HG03439 (cell line): ENCODE data around the gene KLHL18.
"Not testable (repeated sequence)": the region's sequence is repeated elsewhere in the genome, so short reads cannot be mapped to it uniquely, and the experiment has no call there.

Experiments
- ATAC-seq: cut with Tn5 transposase; IDR thresholded peaks from one replicate; pipeline ENCODE4 v1.9.1; 2021; ENCODE audit warnings: mild to moderate bottlenecking, moderate library complexity; ENCODE audit not compliant: unreplicated experiment

Gene KLHL18

GRCh38 chr3:47310391-47310790 lies 27.6 kb downstream of the KLHL18 start:
- no peak for ATAC-seq

- no peak for ATAC-seq
These were observed 30.8 kb downstream of the KLHL18 start for GRCh38 chr3:47313341-47314055.

DNA sequence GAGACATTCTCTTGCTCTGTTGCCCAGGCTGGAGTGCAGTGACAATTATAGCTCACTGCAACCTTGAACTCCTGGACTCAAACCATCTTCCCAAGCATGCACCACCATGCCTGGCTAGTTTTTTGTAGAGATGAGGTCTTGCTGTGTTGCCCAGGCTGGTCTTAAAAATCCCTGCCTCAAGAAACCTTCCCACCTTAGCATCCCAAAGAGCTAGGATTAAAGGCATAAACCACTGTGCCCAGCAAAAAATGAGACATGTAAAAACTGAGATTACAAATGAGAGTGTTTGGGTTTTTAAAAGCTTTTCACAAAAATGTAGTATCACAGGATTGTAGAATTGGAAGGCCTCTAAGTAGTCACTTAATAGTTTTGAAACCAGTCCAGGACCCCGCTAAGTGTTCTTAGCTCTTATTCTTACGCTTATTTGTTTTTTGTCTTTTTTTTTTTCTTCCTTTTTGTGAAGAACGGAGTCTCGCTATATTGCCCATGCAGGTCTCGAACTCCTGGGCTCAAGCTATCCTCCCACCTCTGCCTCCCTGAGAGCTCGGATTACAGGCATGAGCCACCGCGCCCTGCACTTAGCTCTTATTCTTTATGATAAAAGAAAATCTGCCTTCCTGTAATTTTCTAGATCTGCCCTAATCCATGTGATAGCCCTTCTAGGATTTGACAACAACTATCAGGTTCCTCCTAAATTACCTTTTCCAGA lies 31.5 kb downstream of the KLHL18 start:
- no peak for ATAC-seq

- no peak for ATAC-seq
These were observed 32.4 kb downstream of the KLHL18 start for GRCh38 chr3:47315069-47315647.

- ATAC-seq, result not testable (repeated sequence)
These were observed 33.4 kb downstream of the KLHL18 start for GRCh38 chr3:47316151-47316550.

DNA sequence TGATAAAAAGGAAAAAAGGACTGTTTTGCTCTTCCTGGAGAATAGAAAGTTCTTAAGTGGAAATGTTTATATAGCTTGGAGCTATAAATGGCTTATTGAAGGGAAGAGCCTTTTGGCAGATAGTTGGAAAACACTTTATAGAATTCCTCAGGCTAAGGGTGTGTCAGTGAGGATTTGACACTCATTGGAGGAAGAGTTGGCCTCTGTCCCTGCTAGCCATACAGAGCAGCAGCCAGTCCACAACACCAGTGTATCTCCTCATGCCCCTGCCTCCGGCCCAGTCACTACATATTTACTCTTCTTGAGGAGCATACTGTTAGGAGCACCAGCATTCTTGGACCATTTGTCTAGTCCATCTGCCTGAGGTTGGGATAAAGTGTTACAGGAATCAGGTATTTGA lies 36.2 kb downstream of the KLHL18 start:
- no peak for ATAC-seq

GRCh38 chr3:47319956-47320355 lies 37.2 kb downstream of the KLHL18 start:
- ATAC-seq, result no peak

DNA sequence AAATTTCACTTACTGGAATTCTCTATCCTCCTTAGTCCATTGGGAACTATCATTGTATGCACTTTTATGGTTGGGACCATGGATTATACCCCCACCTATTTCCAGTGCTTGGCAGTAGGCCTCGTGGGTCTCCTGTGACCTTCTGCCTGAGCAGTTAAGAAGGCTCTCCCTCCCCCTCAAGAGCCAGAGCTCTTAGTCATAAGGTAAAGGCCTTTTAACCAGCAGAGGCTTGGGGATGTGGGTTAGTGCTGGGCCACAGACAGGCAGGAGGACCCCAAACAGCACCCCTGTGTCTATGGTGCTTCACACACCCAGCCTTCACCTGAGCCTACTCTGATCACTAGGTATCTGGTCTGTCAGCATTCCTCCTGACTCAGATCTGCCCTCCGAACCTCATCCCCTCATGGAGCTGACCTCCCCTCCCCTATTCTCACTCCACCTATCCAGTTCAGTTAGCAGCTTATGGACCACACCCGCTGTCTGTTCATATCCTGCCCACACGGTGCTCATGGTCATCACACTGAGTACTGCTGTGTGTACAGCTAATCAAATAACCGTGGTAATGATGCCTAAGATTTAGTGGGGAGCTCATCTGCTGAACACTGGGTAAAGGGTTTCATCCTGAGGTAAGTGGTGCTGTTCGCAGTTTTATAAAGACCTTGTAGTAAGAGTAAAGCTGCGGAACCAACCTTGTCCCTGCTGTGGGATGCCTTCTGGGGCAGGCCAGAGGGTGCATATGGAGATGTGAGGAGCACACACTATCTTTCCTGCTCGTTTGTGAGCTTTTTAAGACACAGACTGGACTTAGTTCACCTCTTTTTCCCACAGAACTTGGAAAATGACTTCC lies 40.9 kb downstream of the KLHL18 start:
- ATAC-seq, result no peak

DNA sequence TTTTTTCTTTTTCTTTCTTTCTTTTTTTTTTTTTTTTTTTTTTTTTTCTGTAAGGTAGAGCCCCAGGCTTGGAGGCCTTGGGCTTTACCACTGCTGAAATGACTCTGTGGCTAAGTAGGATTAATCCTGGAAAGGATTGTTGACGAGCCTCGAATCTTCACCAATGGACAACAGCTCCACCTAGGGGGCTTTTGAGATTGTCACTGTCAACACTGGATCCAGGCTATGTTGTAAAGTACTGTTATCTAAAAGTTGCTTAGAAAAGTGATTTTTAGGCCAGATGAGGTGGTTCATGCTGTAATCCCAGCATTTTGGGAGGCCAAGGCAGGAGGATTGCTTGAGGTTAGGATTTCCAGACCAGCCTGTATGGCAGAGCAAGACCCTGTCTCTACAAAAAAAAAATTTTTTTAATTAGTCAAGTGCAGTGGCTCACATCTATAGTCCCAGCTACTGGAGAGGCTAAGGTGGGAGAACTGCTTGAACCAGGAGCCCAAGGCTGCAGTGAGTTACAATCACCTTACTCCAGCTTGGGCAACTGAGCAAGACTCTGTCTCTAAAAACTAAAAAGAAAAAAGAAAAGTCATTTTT lies 41.6 kb downstream of the KLHL18 start:
- no peak for ATAC-seq

- no peak for ATAC-seq
These were observed 51.2 kb downstream of the KLHL18 start for GRCh38 chr3:47333907-47334306.

- ATAC-seq, result no peak
These were observed 54.9 kb downstream of the KLHL18 start for GRCh38 chr3:47337656-47338055.

- no peak for ATAC-seq
These were observed 57.2 kb downstream of the KLHL18 start for GRCh38 chr3:47339951-47340350.

- no peak for ATAC-seq
These were observed 58.1 kb downstream of the KLHL18 start for GRCh38 chr3:47340866-47341265.

DNA sequence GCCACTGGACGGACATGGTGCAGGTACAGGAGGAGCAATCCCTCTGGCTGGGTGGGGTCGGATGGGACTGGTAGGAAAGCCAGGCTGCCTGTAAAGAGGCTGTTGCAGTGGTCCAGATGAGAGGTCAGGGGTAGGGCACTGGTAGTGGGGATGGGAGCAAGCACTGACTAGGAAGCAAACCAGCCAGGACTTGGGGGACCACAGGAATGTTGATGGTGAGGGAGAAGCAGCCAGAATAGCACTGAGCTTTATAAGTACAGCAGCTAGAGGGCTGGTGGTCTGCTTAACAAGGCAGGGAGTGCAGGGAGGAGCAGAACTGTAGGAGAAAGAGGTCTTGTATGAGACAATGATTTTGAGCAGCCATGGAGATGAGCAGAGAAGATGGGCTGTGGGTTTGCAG lies 59.4 kb downstream of the KLHL18 start:
- no peak for ATAC-seq

- ATAC-seq, result no peak
These were observed 60.1 kb downstream of the KLHL18 start for GRCh38 chr3:47342812-47343211.

DNA sequence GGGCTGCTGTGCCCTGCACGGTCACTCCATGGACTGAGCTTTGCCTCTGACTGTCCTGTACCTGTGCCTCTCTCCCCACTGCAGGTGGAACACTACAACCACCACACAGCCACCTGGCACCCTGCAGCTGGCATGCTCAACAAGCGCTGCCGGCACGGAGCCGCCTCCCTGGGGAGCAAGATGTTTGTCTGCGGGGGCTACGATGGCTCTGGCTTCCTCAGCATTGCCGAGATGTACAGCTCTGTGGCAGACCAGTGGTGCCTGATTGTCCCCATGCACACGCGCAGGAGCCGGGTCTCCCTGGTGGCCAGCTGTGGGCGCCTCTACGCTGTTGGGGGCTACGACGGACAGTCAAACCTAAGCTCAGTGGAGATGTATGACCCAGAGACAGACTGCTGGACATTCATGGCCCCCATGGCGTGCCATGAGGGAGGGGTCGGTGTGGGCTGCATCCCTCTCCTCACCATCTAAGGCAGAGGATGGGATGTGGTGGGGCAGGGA lies 60.8 kb downstream of the KLHL18 start:
- ATAC-seq, result no peak

- no peak for ATAC-seq
These were observed 62.2 kb downstream of the KLHL18 start for GRCh38 chr3:47344971-47345370.

DNA sequence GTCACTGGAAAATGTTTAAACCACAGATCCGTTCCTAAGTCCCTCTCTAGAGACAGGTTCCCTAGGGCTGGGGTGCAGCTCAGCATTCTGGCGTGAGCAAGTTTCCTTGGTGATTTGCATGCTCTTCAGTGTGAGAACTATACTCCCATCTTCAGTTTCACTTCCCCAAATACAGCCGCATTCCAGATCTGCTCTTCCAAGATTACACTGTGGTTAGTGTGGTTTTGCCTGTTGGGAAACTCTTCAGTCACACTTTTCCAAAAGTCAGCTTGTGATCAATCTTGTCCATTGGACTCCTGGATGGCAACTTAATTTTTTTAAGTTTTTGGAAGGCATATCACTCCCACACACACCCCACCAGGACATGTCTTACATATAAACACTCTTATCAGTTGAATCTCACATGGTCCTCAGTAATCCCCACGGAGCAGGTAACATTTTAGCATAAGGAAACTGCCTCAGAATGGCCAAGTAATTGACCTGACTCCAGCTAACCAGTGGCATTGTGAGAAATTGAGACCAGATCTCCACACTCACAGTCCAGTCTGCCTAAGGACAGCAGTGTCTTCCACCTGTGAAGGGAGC lies 64.6 kb downstream of the KLHL18 start:
- no peak for ATAC-seq

DNA sequence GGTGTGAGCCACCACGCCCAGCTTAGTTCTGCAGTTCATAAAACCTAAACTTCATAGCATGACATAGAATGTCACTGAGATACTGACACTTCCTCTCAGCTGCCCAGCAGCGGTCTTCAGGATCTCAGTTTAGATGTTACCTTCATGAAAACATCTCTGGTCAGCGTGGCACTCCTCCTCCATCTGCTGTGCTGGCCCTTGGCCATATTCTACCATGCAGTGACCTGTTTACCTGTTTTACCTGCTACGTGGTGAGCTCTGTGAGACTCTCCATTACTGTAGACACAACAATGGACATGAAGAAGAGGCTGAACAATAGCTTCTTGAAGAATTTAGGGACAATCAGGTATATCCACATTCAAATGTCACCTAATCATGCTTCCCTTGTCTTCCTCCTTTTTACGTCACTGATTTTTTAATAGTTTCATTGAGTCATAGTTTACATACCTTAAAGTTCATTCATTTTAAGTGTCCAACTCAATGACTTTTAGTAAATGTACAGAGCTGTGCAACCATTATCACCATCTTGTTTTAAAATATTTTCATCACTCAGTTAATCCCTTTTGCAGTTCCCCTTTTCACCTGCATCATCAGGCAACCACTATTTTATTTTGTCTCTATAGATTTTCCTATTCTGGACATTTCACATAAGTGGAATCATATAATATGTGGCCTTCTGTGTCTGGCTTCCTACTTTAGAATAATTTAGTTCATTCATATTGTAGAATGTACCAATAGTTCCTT lies 65.8 kb downstream of the KLHL18 start:
- ATAC-seq, result no peak

- ATAC-seq, result no peak
These were observed 72.3 kb downstream of the KLHL18 start for GRCh38 chr3:47355010-47355409.
